ENCODE measurements around the gene STRAP.

GRCh38 chr12:15919418-15919817, 37.2 kb downstream of the STRAP start:
- TF ChIP-seq, protein P1, sequence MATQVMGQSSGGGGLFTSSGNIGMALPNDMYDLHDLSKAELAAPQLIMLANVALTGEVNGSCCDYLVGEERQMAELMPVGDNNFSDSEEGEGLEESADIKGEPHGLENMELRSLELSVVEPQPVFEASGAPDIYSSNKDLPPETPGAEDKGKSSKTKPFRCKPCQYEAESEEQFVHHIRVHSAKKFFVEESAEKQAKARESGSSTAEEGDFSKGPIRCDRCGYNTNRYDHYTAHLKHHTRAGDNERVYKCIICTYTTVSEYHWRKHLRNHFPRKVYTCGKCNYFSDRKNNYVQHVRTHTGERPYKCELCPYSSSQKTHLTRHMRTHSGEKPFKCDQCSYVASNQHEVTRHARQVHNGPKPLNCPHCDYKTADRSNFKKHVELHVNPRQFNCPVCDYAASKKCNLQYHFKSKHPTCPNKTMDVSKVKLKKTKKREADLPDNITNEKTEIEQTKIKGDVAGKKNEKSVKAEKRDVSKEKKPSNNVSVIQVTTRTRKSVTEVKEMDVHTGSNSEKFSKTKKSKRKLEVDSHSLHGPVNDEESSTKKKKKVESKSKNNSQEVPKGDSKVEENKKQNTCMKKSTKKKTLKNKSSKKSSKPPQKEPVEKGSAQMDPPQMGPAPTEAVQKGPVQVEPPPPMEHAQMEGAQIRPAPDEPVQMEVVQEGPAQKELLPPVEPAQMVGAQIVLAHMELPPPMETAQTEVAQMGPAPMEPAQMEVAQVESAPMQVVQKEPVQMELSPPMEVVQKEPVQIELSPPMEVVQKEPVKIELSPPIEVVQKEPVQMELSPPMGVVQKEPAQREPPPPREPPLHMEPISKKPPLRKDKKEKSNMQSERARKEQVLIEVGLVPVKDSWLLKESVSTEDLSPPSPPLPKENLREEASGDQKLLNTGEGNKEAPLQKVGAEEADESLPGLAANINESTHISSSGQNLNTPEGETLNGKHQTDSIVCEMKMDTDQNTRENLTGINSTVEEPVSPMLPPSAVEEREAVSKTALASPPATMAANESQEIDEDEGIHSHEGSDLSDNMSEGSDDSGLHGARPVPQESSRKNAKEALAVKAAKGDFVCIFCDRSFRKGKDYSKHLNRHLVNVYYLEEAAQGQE (IDR thresholded peaks at IDR 0.05; ENCODE audit: insufficient read depth in 1 of 2, low read depth in 2 of 2, low read length in 2 of 2) = no peak
- TF ChIP-seq POLR2AphosphoS5 (IDR thresholded peaks at IDR 0.05; ENCODE audit: low read depth, low read length) (no peak), SIN3A (IDR thresholded peaks at IDR 0.05; ENCODE audit: borderline replicate concordance, insufficient read depth, low read length) (no peak), FOXP2 (optimal IDR thresholded peaks at IDR 0.05; ENCODE audit: borderline replicate concordance, extremely low read depth, extremely low read length, insufficient read depth) (no peak)
